ENCODE data around the gene RAB3IL1. TPM values are rescaled to one million over a fixed set of nuclear protein-coding genes. Genes with fewer than 3 reads are reported as not detected.

Gene RAB3IL1
- total and polyA plus RNA-seq, 2 of the 13 experiments (the other 11 are each of a cell fraction or from before 2014, with no cell fraction given) = 1.2 to 2.0 TPM

DNA sequence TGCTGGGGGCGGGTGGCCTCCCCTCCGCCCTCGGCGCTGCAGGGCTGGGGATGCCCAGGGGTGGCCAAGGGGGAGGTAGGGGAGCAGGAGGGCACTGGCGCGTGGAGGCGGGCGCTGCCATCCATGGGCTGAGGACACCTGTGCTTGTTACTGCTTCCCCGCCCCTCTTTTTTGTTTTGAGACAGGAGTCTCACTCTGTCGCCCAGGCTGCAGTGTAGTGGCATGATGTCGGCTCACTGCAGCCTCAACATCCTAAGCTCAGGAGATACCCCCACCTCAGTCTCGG is 25.3 kb downstream of the RAB3IL1 start:
- Histone ChIP-seq H3K9me3 (ENCODE audit: low read length) (no peaks in the 10 kb centered on the region), H3K4me2 (ENCODE audit: low read depth, low read length) (peak overlapping the region; percentile 76), H3K4me3 (replicated peaks in 1 of 3; ENCODE audit: insufficient read depth in 1 of 3, low read depth in 2 of 3, low read length in 3 of 3) (peak overlapping the region; percentile 37 to 86 (median 68); a peak in 5 of 6 replicates), H2AFZ (ENCODE audit: low read length) (no peak overlapping the region), H3K27me3 (ENCODE audit: control insufficient read depth in 1 of 2, insufficient read depth in 2 of 2, low read length in 2 of 2) (no peaks in the 10 kb centered on the region), H4K20me1 (ENCODE audit: insufficient read depth, low read length) (no peaks in the 10 kb centered on the region), H3K79me2 (ENCODE audit: insufficient read depth, low read length) (no peaks in the 10 kb centered on the region), H3K4me1 (ENCODE audit: insufficient read depth, low read length) (peaks cover 14% of the 10 kb centered on the region), H3K27ac (ENCODE audit: extremely low read length, insufficient read depth, low read length) (no peak overlapping the region), H3K36me3 (replicated peaks in 1 of 2; ENCODE audit: control insufficient read depth in 1 of 2, insufficient read depth in 2 of 2, low read length in 2 of 2) (no peaks in the 10 kb centered on the region), H3K9ac (ENCODE audit: insufficient read depth, low read depth, low read length) (peak overlapping the region; percentile 46; the same call in 1 of the 2 replicates)
- peak; percentile 34 for ATAC-seq
- DNase-seq (ENCODE audit: low spot score) = no peak
- TF ChIP-seq ARHGAP35 (CRISPR knock-in tag; IDR thresholded peaks at IDR 0.05; ENCODE audit: borderline replicate concordance) (0 out of 2 replicates have a peak, but pooled peaks have one; percentile 5), CREM (IDR thresholded peaks at IDR 0.05) (no peak), CREM (CRISPR knock-in tag; IDR thresholded peaks at IDR 0.05) (no peak), KDM2A (CRISPR knock-in tag; IDR thresholded peaks at IDR 0.05; ENCODE audit: borderline replicate concordance, low read depth) (peak; percentile 19; the same call in 1 of the 2 replicates), SNRNP70 (IDR thresholded peaks at IDR 0.05; ENCODE audit: low read depth, low read length) (no peak), CEBPG (CRISPR knock-in tag; IDR thresholded peaks at IDR 0.05) (no peak)
- TF ChIP-seq, protein P1, sequence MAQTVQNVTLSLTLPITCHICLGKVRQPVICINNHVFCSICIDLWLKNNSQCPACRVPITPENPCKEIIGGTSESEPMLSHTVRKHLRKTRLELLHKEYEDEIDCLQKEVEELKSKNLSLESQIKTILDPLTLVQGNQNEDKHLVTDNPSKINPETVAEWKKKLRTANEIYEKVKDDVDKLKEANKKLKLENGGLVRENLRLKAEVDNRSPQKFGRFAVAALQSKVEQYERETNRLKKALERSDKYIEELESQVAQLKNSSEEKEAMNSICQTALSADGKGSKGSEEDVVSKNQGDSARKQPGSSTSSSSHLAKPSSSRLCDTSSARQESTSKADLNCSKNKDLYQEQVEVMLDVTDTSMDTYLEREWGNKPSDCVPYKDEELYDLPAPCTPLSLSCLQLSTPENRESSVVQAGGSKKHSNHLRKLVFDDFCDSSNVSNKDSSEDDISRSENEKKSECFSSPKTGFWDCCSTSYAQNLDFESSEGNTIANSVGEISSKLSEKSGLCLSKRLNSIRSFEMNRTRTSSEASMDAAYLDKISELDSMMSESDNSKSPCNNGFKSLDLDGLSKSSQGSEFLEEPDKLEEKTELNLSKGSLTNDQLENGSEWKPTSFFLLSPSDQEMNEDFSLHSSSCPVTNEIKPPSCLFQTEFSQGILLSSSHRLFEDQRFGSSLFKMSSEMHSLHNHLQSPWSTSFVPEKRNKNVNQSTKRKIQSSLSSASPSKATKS (CRISPR knock-in tag; IDR thresholded peaks at IDR 0.05) = no peak
- TF ChIP-seq, protein P2, sequence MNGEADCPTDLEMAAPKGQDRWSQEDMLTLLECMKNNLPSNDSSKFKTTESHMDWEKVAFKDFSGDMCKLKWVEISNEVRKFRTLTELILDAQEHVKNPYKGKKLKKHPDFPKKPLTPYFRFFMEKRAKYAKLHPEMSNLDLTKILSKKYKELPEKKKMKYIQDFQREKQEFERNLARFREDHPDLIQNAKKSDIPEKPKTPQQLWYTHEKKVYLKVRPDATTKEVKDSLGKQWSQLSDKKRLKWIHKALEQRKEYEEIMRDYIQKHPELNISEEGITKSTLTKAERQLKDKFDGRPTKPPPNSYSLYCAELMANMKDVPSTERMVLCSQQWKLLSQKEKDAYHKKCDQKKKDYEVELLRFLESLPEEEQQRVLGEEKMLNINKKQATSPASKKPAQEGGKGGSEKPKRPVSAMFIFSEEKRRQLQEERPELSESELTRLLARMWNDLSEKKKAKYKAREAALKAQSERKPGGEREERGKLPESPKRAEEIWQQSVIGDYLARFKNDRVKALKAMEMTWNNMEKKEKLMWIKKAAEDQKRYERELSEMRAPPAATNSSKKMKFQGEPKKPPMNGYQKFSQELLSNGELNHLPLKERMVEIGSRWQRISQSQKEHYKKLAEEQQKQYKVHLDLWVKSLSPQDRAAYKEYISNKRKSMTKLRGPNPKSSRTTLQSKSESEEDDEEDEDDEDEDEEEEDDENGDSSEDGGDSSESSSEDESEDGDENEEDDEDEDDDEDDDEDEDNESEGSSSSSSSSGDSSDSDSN (CRISPR knock-in tag; IDR thresholded peaks at IDR 0.05) = 0 out of 2 replicates have a peak, but pooled peaks have one; percentile 0
- TF ChIP-seq, protein P3, sequence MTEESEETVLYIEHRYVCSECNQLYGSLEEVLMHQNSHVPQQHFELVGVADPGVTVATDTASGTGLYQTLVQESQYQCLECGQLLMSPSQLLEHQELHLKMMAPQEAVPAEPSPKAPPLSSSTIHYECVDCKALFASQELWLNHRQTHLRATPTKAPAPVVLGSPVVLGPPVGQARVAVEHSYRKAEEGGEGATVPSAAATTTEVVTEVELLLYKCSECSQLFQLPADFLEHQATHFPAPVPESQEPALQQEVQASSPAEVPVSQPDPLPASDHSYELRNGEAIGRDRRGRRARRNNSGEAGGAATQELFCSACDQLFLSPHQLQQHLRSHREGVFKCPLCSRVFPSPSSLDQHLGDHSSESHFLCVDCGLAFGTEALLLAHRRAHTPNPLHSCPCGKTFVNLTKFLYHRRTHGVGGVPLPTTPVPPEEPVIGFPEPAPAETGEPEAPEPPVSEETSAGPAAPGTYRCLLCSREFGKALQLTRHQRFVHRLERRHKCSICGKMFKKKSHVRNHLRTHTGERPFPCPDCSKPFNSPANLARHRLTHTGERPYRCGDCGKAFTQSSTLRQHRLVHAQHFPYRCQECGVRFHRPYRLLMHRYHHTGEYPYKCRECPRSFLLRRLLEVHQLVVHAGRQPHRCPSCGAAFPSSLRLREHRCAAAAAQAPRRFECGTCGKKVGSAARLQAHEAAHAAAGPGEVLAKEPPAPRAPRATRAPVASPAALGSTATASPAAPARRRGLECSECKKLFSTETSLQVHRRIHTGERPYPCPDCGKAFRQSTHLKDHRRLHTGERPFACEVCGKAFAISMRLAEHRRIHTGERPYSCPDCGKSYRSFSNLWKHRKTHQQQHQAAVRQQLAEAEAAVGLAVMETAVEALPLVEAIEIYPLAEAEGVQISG (CRISPR knock-in tag; IDR thresholded peaks at IDR 0.05) = no peak
- BruUV-seq (replicated peaks) = no TSS peak
- in situ Hi-C loops (cut with HindIII; ENCODE audit: extremely low pct_ligation_motif_present, low pct_unique_long_range_greater_than_20kb) (no loop called here), intact Hi-C loops (cut with micrococcal nuclease; ENCODE audit: unreplicated experiment) (no loop called here)
- 25% methylated on average over 4 of the region's 12 CpGs for WGBS (ENCODE audit: low lambda C conversion rate)
- CTCF ChIA-PET (ENCODE audit: low intra/inter-chr PET ratio, low total read pairs) = interaction anchor here (1.2 kb wide), 1 partner anchor 95 kb away, joined by 4 read pairs; no protein-coding TSS in a partner anchor
- POLR2A ChIA-PET = interaction anchor here (2.0 kb wide), 1 partner anchor 13 kb away, joined by 5 read pairs; no protein-coding TSS in a partner anchor
- no peak for FAIRE-seq
